ENCODE measurements around the gene MYBBP1A.

The MYBBP1A gene

GRCh38 chr17:4549781-4550533 lies 5.2 kb downstream of the MYBBP1A start:
- no peak for DNase-seq (ENCODE audit: low read depth in 1 of 2, low spot score in 1 of 2)

GRCh38 chr17:4548721-4549531 lies 6.3 kb downstream of the MYBBP1A start:
- no peak for DNase-seq (ENCODE audit: low read depth in 1 of 2, low spot score in 1 of 2)

- DNase-seq (ENCODE audit: low read depth in 1 of 2, low spot score in 1 of 2), result no peak
Measured at GRCh38 chr17:4548061-4548461, 7.1 kb downstream of the MYBBP1A start.

GRCh38 chr17:4547118-4547906 lies 7.9 kb downstream of the MYBBP1A start:
- DNase-seq (ENCODE audit: low read depth in 1 of 2, low spot score in 1 of 2), result no peak

- DNase-seq (ENCODE audit: low read depth in 1 of 2, low spot score in 1 of 2), result no peak
Measured at GRCh38 chr17:4545217-4545951, 9.8 kb downstream of the MYBBP1A start.

- no peak for DNase-seq (ENCODE audit: low read depth in 1 of 2, low spot score in 1 of 2)
Measured at GRCh38 chr17:4544951-4545216, 10.3 kb downstream of the MYBBP1A start.

- no peak for DNase-seq (ENCODE audit: low read depth in 1 of 2, low spot score in 1 of 2)
Measured at GRCh38 chr17:4544135-4544950, 10.8 kb downstream of the MYBBP1A start.

GRCh38 chr17:4543557-4544026 lies 11.6 kb downstream of the MYBBP1A start:
- DNase-seq (ENCODE audit: low read depth in 1 of 2, low spot score in 1 of 2), result no peak

- no peak for DNase-seq (ENCODE audit: low read depth in 1 of 2, low spot score in 1 of 2)
Measured at GRCh38 chr17:4542726-4543191, 12.4 kb downstream of the MYBBP1A start.

- DNase-seq (ENCODE audit: low read depth in 1 of 2, low spot score in 1 of 2), result no peak
Measured at GRCh38 chr17:4542003-4542725, 13.0 kb downstream of the MYBBP1A start.

- no peak for DNase-seq (ENCODE audit: low read depth in 1 of 2, low spot score in 1 of 2)
Measured at GRCh38 chr17:4541328-4542002, 13.7 kb downstream of the MYBBP1A start.

GRCh38 chr17:4540687-4541327 lies 14.4 kb downstream of the MYBBP1A start:
- DNase-seq (ENCODE audit: low read depth in 1 of 2, low spot score in 1 of 2), result no peak

- DNase-seq (ENCODE audit: low read depth in 1 of 2, low spot score in 1 of 2), result no peak
Measured at GRCh38 chr17:4540224-4540651, 14.9 kb downstream of the MYBBP1A start.

- no peak for DNase-seq (ENCODE audit: low read depth in 1 of 2, low spot score in 1 of 2)
Measured at GRCh38 chr17:4539576-4540223, 15.5 kb downstream of the MYBBP1A start.

- no peak for DNase-seq (ENCODE audit: low read depth in 1 of 2, low spot score in 1 of 2)
Measured at GRCh38 chr17:4539025-4539424, 16.2 kb downstream of the MYBBP1A start.

- DNase-seq (ENCODE audit: low read depth in 1 of 2, low spot score in 1 of 2), result no peak
Measured at GRCh38 chr17:4538236-4539002, 16.8 kb downstream of the MYBBP1A start.
